Measurements from ENCODE around the gene TMEM144.
"Not testable (repeated sequence)": the region's sequence is repeated elsewhere in the genome, so short reads cannot be mapped to it uniquely, and the experiment has no call there.

The TMEM144 gene

DNA sequence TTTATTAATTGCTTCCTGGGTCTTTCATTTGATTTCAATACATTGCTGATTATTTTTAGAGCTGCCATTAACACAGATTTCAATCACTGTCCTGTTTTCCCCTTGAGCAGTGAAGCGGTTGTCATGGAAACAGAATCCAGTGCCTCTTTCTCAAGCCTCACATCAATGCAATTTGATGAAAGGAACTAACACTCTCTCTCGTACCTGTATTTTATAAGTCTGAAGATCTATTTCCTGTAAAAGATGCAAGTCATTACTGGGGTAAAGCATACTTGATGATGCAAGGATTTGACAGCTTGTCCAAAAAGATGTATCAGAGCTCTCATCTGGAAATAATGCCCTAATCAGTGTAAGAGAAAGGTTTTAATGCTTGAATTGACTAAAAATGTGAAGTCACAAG lies 19.6 kb upstream of the TMEM144 start:
- DNase-seq, result peak in 2 of 58 donors; percentile 21 to 28

DNA sequence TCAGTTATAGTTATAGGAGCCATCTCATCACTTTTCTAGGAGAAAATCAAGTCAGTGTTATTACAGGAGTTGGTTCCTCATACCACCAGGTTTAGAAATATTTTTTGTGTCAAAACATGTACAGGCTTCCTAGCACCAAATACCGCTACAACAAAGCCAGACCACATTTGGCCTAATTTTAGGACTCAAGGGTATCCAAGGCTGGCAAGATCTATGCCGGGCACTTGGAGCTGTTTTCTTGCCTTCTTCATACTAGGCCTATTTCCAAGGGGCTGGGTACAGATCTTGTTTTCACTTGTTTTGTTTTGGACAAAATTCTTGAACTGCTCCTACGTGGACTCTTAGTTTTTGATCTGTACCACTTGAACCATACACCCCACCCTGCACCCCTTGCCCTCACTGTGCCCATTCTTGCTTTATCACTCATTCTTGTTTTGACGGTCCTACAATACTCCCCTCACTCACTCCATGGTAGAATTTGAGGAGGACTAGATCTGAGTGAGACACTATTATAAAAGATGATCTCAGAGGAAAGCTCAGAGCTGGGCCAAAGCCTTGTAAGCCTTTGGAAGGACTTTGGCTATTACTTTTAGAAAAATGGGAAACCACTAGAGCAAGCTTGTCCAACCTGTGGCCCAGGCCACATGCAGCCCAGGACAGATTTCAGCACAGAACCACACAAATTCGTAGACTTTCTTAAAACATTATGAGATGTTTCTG lies 17.7 kb upstream of the TMEM144 start:
- peak in 2 of 58 donors; percentile 29 to 31 for DNase-seq

DNA sequence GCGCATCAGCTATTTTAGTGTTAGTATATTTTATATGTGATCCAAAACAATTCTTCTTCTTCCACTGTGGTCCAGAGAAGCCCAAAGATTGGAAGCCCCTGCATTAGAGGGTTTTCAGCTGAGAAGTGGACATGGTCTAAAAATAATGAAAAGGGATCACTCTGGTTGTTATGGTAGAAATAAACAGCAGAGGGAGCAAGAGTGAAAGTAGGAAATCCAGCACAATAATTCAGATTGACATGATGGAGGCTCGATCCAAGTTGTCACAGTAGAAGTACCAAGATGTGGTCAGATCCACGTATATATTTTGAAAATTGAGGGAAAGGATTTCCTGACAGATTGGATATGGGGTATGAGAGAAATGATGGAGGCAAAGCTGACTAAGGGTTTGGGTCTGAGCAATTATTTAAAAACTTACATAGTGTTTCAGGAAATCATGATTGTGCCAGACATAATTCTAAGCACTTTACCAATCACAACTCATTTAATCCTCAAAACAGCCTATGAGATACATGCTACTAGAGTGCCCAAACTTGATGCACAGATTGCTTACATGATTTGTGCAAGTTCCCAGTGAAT lies 17.0 kb upstream of the TMEM144 start:
- peak in 1 of 58 donors; percentile 74 for DNase-seq

GRCh38 chr4:158195297-158195696 lies 15.0 kb upstream of the TMEM144 start:
- no peak for DNase-seq

- no peak for DNase-seq
Observed at GRCh38 chr4:158197194-158197776, 13.0 kb upstream of the TMEM144 start.

GRCh38 chr4:158200214-158200613 lies 10.1 kb upstream of the TMEM144 start:
- no peak for DNase-seq

- no peak for DNase-seq
Observed at GRCh38 chr4:158201322-158201721, 9.0 kb upstream of the TMEM144 start.

DNA sequence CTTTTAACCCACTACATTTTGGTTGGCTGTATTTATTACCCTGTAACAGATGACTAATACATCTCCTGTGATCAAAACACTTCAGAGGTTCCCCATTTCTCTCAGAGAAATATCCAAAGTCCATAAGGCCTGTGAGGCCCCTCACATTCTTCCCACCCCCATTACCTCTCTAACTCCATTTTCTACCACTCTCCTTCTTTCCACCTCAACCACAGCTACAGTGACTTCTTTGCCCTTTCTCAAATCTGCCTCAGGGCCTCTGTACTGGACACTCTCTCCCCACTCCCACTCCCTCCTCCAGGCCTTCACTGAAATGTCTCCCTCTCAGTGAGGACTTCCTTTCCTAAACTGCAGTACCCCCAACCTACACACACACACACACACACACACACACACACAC lies 8.4 kb upstream of the TMEM144 start:
- DNase-seq, result no peak

GRCh38 chr4:158202481-158202880 lies 7.8 kb upstream of the TMEM144 start:
- DNase-seq, result no peak

- DNase-seq, result no peak
Observed at GRCh38 chr4:158203436-158203835, 6.8 kb upstream of the TMEM144 start.

GRCh38 chr4:158203929-158204328 lies 6.4 kb upstream of the TMEM144 start:
- no peak for DNase-seq

DNA sequence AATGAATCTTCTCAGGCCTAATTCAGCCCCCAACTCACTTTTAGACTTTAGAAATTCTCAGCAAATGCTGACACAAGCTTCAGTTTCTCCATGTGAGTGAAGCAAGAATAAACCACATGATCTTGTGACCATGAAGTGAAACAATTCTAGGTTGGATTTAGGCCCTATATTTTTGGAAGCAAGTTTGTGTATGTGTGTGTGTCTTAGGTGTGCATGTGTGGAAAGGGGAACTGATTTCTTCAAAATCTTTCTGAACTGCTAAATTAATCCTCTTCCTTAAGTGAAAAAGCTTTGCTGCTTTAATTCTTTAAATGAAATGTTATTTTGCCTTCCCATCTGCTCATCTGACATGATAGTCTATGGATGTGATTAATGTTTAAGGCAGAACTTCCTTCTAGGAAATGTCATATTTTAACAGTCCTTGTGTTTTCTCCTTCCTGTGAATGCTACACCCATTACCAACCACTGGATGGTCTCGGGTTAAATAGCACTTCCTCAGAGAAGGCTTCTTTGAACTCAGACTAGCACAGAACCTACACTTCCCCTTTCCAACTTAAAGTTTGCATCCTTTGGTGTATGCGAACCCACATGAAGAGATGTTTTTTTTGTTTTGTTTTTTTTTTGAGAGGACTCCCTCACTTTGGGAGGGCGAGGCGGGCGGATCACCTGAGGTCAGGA lies 1.2 kb upstream of the TMEM144 start:
- peak in 1 of 58 donors; percentile 37 for DNase-seq

GRCh38 chr4:158211222-158211621 lies 936 bp downstream of the TMEM144 start:
- no peak for DNase-seq

DNA sequence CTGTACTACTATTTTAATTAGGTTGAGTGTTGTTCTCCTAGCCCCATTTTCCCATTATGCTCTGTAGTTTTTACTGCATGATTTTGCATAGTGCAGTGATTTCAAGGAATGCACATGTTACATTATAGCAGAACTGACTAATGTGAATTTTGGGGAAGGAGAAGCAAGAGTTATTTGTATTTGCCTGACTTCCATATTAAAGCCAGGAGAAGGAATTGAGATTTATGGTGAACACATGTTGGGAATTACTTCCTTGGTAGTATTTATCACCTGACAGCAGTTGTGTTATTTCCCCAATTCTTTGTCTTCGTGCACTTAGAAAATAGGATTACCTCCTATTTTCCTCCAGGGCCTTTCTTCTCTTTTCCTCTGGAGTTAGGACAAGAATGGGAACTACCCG lies 3.2 kb downstream of the TMEM144 start:
- no peak for DNase-seq

DNA sequence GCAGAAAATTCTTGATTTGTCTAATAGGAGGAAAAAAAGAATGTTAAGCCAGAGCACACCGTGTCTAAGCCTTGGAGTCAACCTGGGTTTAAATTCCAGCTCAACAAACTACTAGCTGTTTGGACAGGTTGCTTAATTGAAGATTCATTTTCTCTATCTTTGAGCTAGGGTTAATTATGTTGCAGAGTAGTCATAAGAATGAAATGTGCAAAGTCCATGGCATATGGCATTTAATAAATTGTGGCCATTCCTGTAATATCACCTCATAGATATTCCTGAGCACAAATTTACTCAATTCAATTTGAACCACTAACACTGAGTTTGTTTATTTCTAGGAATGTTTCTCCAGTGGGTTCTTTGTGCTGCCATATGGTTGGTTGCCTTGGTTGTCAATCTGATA lies 4.6 kb downstream of the TMEM144 start:
- DNase-seq, result no peak

- DNase-seq, result no peak
Observed at GRCh38 chr4:158217763-158218162, 7.5 kb downstream of the TMEM144 start.

GRCh38 chr4:158219623-158220022 lies 9.3 kb downstream of the TMEM144 start:
- no peak for DNase-seq

DNA sequence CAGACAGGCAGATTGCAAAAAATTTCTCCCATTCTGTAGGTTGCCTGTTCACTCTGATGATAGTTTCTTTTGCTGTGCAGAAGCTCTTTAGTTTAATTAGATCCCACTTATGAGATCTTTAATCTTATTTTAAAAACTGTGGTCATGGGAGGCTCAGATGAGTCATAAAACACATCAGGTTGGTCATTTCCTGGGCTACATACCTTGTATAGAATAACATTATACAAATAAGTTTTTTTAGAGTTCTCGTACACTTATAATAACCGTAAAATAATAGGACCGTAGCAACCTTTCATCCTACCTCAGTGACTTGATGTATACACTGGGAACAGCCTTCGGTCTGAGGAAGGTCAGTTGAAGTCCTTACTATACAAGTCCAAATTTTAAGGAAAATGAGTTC lies 14.0 kb downstream of the TMEM144 start:
- DNase-seq, result not testable (repeated sequence)

DNA sequence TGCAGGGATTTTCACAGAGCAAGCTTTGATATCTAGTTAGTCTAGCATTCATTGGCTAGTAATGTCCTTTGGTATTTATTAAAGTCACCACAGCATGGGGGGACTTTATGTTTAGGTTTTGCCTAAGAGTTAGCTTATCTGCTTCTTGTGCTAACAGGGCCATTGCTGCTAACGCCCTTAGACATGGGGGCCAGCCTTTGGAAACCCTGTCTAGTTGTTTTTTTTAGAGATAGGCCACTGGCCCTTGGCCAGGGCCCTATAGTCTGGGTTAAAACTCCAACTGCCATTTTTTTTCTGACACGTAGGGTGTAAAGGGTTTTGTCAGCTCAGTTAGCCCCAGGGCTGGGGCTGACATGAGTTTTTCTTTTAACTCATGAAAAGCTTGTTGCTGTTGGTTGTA lies 14.7 kb downstream of the TMEM144 start:
- not testable (repeated sequence) for DNase-seq

DNA sequence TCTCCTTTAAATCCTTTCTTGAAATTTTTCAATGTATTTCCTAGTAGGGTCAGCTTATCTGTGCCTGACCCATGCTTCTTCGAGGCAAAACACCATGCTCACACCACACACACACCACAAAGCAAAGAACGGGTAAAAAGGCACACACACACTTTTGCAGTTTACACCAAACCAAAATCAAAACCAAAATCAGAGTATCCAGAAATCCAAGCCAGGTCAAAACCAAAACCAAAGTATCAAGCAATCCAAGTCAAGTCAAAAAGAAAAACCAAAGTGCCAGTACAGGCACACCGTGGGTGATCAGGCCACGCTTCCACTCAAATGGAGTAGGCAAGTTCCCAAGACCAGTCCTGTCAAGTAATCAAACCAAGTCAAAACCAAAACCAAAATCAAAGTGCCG lies 17.6 kb downstream of the TMEM144 start:
- not testable (repeated sequence) for DNase-seq

GRCh38 chr4:158228399-158228798 lies 18.1 kb downstream of the TMEM144 start:
- not testable (repeated sequence) for DNase-seq

DNA sequence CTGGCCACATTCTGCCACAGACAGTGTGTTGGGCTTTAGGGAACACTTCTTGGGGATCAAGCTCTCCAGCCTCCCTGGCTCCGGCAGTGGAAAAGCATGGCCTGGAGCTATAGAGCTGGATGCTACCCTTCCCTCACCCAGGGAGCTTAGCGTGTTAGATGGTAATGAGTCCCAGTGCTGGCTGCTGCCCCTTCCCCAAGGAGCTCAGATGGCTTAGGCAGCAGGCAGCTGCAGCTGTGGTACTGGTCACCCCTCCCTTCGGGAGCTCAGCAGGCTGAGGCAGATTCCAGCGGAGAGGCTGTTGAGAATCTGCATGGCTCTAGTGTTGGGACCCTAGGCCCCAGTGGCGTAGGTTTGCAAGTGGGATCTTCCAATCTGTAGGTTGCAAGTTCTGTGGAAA lies 19.5 kb downstream of the TMEM144 start:
- peak in 36 of 58 donors; percentile 10 to 82 (median 54) for DNase-seq
